Measurements from ENCODE around the gene MUC5B. TPM values are rescaled to one million over a fixed set of nuclear protein-coding genes. Genes with fewer than 3 reads are reported as not detected.

Gene MUC5B
- total and polyA plus RNA-seq, 2 of the 13 experiments (the other 11 are each of a cell fraction or from before 2014, with no cell fraction given) = 0.01 TPM; not detected in 1

DNA sequence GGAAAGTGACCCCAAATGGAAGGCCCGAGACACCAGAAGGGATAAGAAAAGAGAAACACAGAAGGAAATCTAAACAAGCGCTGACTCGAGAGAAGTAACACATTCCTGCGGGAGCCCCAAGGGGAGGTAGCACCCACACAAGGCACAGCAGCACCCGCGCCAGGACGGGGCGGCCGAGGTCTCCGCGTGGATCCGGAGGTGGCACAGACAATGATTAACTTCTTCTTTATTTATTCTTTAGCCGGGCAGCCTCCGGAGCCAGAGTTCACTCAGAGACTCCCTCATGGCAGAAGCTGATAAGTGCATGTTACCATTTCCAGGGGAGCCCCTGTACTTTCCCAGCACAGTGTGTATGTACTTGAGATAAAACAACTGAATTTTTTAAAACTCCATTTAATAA lies 81.5 kb downstream of the MUC5B start (continued):
- 0 out of 2 replicates have a peak, but pooled peaks have one; percentile 11 for TF ChIP-seq KDM5A (IDR thresholded peaks at IDR 0.05; ENCODE audit: borderline replicate concordance, low read length)
- 0 out of 2 replicates have a peak, but pooled peaks have one; percentile 23 for TF ChIP-seq NCOR1 (IDR thresholded peaks at IDR 0.05; ENCODE audit: borderline replicate concordance, low read length)
- 0 out of 2 replicates have a peak, but pooled peaks have one; percentile 25 for TF ChIP-seq ZNF547 (CRISPR knock-in tag; IDR thresholded peaks at IDR 0.05)
- TF ChIP-seq RNF2 (conservative IDR thresholded peaks at IDR 0.05; ENCODE audit: low read depth) = no peak
- TF ChIP-seq ZFP36L1 (CRISPR knock-in tag; IDR thresholded peaks at IDR 0.05) = no peak
- peak; percentile 77 for TF ChIP-seq BRD4 (CRISPR knock-in tag; IDR thresholded peaks at IDR 0.05)
- TF ChIP-seq TAF1 (CRISPR knock-in tag; IDR thresholded peaks at IDR 0.05) = peak; percentile 52; the same call in 1 of the 2 replicates
- TF ChIP-seq FOXA3 (CRISPR knock-in tag; IDR thresholded peaks at IDR 0.05) = peak; percentile 59
- TF ChIP-seq, protein P1, sequence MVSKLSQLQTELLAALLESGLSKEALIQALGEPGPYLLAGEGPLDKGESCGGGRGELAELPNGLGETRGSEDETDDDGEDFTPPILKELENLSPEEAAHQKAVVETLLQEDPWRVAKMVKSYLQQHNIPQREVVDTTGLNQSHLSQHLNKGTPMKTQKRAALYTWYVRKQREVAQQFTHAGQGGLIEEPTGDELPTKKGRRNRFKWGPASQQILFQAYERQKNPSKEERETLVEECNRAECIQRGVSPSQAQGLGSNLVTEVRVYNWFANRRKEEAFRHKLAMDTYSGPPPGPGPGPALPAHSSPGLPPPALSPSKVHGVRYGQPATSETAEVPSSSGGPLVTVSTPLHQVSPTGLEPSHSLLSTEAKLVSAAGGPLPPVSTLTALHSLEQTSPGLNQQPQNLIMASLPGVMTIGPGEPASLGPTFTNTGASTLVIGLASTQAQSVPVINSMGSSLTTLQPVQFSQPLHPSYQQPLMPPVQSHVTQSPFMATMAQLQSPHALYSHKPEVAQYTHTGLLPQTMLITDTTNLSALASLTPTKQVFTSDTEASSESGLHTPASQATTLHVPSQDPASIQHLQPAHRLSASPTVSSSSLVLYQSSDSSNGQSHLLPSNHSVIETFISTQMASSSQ (IDR thresholded peaks at IDR 0.05; ENCODE audit: low read depth) = peak; percentile 92
- TF ChIP-seq, protein P1 (CRISPR knock-in tag; IDR thresholded peaks at IDR 0.05; ENCODE audit: borderline replicate concordance) = peak; percentile 91; the same call in 1 of the 2 replicates
- no peak for TF ChIP-seq FOXP1 (IDR thresholded peaks at IDR 0.05)
- TF ChIP-seq FOXP1 (CRISPR knock-in tag; IDR thresholded peaks at IDR 0.05) = no peak
- TF ChIP-seq ZNF605 (CRISPR knock-in tag; IDR thresholded peaks at IDR 0.05) = peak; percentile 35; the same call in 1 of the 2 replicates
- no peak for TF ChIP-seq NCOA1 (CRISPR knock-in tag; IDR thresholded peaks at IDR 0.05)
- TF ChIP-seq, protein P2, sequence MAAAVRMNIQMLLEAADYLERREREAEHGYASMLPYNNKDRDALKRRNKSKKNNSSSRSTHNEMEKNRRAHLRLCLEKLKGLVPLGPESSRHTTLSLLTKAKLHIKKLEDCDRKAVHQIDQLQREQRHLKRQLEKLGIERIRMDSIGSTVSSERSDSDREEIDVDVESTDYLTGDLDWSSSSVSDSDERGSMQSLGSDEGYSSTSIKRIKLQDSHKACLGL (CRISPR knock-in tag; IDR thresholded peaks at IDR 0.05) = no peak
- TF ChIP-seq, protein P3, sequence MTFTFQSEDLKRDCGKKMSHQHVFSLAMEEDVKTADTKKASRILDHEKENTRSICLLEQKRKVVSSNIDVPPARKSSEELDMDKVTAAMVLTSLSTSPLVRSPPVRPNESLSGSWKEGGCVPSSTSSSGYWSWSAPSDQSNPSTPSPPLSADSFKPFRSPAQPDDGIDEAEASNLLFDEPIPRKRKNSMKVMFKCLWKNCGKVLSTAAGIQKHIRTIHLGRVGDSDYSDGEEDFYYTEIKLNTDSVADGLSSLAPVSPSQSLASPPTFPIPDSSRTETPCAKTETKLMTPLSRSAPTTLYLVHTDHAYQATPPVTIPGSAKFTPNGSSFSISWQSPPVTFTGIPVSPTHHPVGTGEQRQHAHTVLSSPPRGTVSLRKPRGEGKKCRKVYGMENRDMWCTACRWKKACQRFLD (CRISPR knock-in tag; IDR thresholded peaks at IDR 0.05; ENCODE audit: borderline replicate concordance) = no peak
- peak; percentile 15; the same call in 1 of the 2 replicates for TF ChIP-seq ZFY (CRISPR knock-in tag; IDR thresholded peaks at IDR 0.05)
- TF ChIP-seq, protein P4, sequence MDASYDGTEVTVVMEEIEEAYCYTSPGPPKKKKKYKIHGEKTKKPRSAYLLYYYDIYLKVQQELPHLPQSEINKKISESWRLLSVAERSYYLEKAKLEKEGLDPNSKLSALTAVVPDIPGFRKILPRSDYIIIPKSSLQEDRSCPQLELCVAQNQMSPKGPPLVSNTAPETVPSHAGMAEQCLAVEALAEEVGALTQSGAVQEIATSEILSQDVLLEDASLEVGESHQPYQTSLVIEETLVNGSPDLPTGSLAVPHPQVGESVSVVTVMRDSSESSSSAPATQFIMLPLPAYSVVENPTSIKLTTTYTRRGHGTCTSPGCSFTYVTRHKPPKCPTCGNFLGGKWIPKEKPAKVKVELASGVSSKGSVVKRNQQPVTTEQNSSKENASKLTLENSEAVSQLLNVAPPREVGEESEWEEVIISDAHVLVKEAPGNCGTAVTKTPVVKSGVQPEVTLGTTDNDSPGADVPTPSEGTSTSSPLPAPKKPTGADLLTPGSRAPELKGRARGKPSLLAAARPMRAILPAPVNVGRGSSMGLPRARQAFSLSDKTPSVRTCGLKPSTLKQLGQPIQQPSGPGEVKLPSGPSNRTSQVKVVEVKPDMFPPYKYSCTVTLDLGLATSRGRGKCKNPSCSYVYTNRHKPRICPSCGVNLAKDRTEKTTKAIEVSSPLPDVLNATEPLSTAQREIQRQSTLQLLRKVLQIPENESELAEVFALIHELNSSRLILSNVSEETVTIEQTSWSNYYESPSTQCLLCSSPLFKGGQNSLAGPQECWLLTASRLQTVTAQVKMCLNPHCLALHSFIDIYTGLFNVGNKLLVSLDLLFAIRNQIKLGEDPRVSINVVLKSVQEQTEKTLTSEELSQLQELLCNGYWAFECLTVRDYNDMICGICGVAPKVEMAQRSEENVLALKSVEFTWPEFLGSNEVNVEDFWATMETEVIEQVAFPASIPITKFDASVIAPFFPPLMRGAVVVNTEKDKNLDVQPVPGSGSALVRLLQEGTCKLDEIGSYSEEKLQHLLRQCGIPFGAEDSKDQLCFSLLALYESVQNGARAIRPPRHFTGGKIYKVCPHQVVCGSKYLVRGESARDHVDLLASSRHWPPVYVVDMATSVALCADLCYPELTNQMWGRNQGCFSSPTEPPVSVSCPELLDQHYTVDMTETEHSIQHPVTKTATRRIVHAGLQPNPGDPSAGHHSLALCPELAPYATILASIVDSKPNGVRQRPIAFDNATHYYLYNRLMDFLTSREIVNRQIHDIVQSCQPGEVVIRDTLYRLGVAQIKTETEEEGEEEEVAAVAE (CRISPR knock-in tag; IDR thresholded peaks at IDR 0.05; ENCODE audit: borderline replicate concordance) = 0 out of 2 replicates have a peak, but pooled peaks have one; percentile 19
- no peak for TF ChIP-seq SMARCC2 (IDR thresholded peaks at IDR 0.05)
- no peak for TF ChIP-seq JUND (CRISPR knock-in tag; IDR thresholded peaks at IDR 0.05)
- TF ChIP-seq ZNF607 (CRISPR knock-in tag; IDR thresholded peaks at IDR 0.05; ENCODE audit: borderline replicate concordance) = peak; percentile 30; the same call in 1 of the 2 replicates
- no peak for TF ChIP-seq NFE2L2 (IDR thresholded peaks at IDR 0.05; ENCODE audit: low read length)
- TF ChIP-seq ZZZ3 (CRISPR knock-in tag; IDR thresholded peaks at IDR 0.05; ENCODE audit: borderline replicate concordance) = no peak

Data from HepG2 (cell line).